Activated T-helper 9 cell treated with anti-CD3 and anti-CD28 coated beads, Interleukin-2, amount 50 U/mL, for 16 hours (primary cell): ENCODE results near the gene PDXK.
"Not testable (repeated sequence)": the region's sequence is repeated elsewhere in the genome, so short reads cannot be mapped to it uniquely, and the experiment has no call there.

Experiments
- DNase-seq: peaks from one replicate; pipeline ENCODE4 v3.0.0-alpha.2; 2020; ENCODE audit warnings: low read depth

PDXK gene

GRCh38 chr21:43697758-43698643 is 20.9 kb upstream of the PDXK start:
- DNase-seq, result no peak

GRCh38 chr21:43699492-43699777 is 19.5 kb upstream of the PDXK start:
- DNase-seq, result not testable (repeated sequence)

GRCh38 chr21:43699933-43700599 is 18.9 kb upstream of the PDXK start:
- no peak for DNase-seq

- DNase-seq, result no peak
These were observed 16.8 kb upstream of the PDXK start for GRCh38 chr21:43701936-43702784.

- no peak for DNase-seq
These were observed 16.2 kb upstream of the PDXK start for GRCh38 chr21:43702785-43703034.

GRCh38 chr21:43703035-43703880 is 15.7 kb upstream of the PDXK start:
- no peak for DNase-seq

GRCh38 chr21:43707462-43707861 is 11.5 kb upstream of the PDXK start:
- no peak for DNase-seq

GRCh38 chr21:43708745-43709381 is 10.1 kb upstream of the PDXK start:
- no peak for DNase-seq

GRCh38 chr21:43712268-43712942 is 6.5 kb upstream of the PDXK start:
- DNase-seq, result no peak

- not testable (repeated sequence) for DNase-seq
These were observed 5.8 kb upstream of the PDXK start for GRCh38 chr21:43713123-43713522.

- no peak for DNase-seq
These were observed 2.4 kb upstream of the PDXK start for GRCh38 chr21:43716376-43717165.

- no peak for DNase-seq
These were observed 1.6 kb upstream of the PDXK start for GRCh38 chr21:43717166-43717853.

GRCh38 chr21:43717967-43718871 is 710 bp upstream of the PDXK start:
- DNase-seq, result no peak

- no peak for DNase-seq
These were observed 1.0 kb downstream of the PDXK start for GRCh38 chr21:43719748-43720538.

- DNase-seq, result no peak
These were observed 1.7 kb downstream of the PDXK start for GRCh38 chr21:43720539-43721166.

GRCh38 chr21:43721206-43721605 is 2.3 kb downstream of the PDXK start:
- DNase-seq, result no peak

GRCh38 chr21:43721939-43722338 is 3.0 kb downstream of the PDXK start:
- DNase-seq, result no peak
